Suprapubic skin (tissue), 3 donors: ENCODE measurements around the gene NDUFS7.

Source experiments
- CTCF ChIP-seq, 2 donors: fragments of 200-600 bp in 1 of 2; fragments of 450-650 bp in 1 of 2; sonication (generic) in 1 of 2; IDR thresholded peaks; one replicate each; pipeline ENCODE4 v1.5.1; 2016 to 2019; ENCODE audit warnings: antibody characterized with exemption in 2 of 2, mild to moderate bottlenecking in 1 of 2, moderate library complexity in 1 of 2
- POLR2AphosphoS5 ChIP-seq, 3 donors: sonication (generic); formaldehyde crosslinking; IDR thresholded peaks; one replicate each; pipeline ENCODE4 v1.6.1; 2017; ENCODE audit warnings: antibody characterized with exemption in 3 of 3

- no peak for TF ChIP-seq CTCF (IDR thresholded peaks at IDR 0.05)
- TF ChIP-seq POLR2AphosphoS5 (IDR thresholded peaks at IDR 0.05) = no peak
Observed at GRCh38 chr19:1399079-1399478, 15.4 kb downstream of the NDUFS7 start.
